ENCODE data around the gene TCF3. TPM values are rescaled to one million over a fixed set of nuclear protein-coding genes. Genes with fewer than 3 reads are reported as not detected.

TCF3 gene
- polyA plus RNA-seq, 1 donor from 2014 or later, result 31.7 TPM

DNA sequence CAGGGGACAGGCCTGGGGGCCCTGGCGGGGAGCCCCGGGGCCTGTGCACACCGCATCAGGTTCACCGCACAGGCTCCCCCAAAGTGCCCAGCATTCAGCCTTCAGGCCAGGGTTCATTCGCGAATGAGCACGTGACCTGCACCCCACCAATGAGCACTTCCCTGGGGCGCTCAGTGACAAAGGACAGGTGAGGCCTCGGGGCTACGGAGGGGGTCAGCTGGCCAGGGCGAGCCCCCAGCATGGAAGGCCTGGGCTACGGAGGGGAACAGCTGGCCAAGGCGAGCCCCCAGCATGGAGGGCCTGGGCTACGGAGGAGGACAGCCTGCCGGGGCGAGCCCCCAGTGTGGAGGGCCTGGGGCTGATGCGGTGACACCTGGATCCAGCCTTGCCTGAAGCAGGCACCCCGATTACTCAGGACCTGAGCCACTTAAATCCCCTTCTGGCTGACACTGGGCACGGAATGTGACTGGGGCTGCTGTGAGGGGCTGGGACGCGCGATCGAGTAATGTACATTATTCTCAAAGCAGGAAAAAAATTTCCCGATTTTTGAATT lies 23.1 kb downstream of the TCF3 start:
- no peak for TF ChIP-seq CTCF (IDR thresholded peaks at IDR 0.05; ENCODE audit: poor library complexity, severe bottlenecking)
- TF ChIP-seq EP300 (conservative IDR thresholded peaks at IDR 0.05; ENCODE audit: poor library complexity, severe bottlenecking), result no peak
- no peak for TF ChIP-seq RAD21 (conservative IDR thresholded peaks at IDR 0.05)
- no peak for TF ChIP-seq MXI1 (conservative IDR thresholded peaks at IDR 0.05; ENCODE audit: poor library complexity, severe bottlenecking)
- no peak for TF ChIP-seq SMC3 (conservative IDR thresholded peaks at IDR 0.05; ENCODE audit: poor library complexity)
- TF ChIP-seq TAF1 (IDR thresholded peaks at IDR 0.05; ENCODE audit: low read depth), result no peak
- no peak for TF ChIP-seq POLR2AphosphoS5 (IDR thresholded peaks at IDR 0.05)
- Histone ChIP-seq H2AFZ (ENCODE audit: low read depth, low read length) (no peak overlapping the region), H4K20me1 (ENCODE audit: insufficient read depth) (no peaks in the 10 kb centered on the region), H3K27me3 (ENCODE audit: insufficient read depth, low read depth, low read length) (no peaks in the 10 kb centered on the region), H3F3A (ENCODE audit: insufficient read depth, low read length, poor library complexity, severe bottlenecking) (no peaks in the 10 kb centered on the region), H3K27ac (ENCODE audit: low read length) (no peak overlapping the region), H3K9ac (ENCODE audit: low read length) (no peak overlapping the region), H3K4me3 (ENCODE audit: low read length) (no peak overlapping the region), H3K9me3 (ENCODE audit: low read length) (no peaks in the 10 kb centered on the region), H3K9me2 (ENCODE audit: insufficient read depth, low read length) (no peaks in the 10 kb centered on the region), H3K79me2 (replicated peaks; ENCODE audit: insufficient read depth, low read length) (no peaks in the 10 kb centered on the region), H3K36me3 (ENCODE audit: insufficient read depth, low read length) (no peaks in the 10 kb centered on the region), H3K4me2 (ENCODE audit: low read length) (no peak overlapping the region)

DNA sequence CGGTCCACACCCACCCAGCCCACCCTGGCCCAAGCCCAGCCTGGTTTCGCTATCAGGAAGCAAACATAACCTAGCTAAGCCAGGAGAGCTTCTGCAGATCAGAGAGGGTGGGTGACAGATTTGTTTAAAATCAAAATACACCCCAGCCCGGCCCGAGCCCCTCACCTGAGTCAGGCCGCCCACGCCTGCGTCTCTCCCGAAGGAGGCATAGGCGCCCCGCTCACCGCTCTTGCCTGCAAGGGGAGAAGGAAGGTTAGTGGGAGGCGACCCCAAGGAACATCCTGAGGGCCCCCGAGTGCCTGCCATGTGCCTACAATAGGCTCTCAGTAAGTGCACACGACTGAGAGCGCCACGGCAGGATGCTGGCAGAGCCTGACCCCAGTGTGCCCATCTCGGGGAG lies 25.2 kb downstream of the TCF3 start:
- TF ChIP-seq MXI1 (conservative IDR thresholded peaks at IDR 0.05; ENCODE audit: poor library complexity, severe bottlenecking) (no peak), RAD21 (conservative IDR thresholded peaks at IDR 0.05) (no peak), CTCF (IDR thresholded peaks at IDR 0.05; ENCODE audit: poor library complexity, severe bottlenecking) (no peak), EP300 (conservative IDR thresholded peaks at IDR 0.05; ENCODE audit: poor library complexity, severe bottlenecking) (no peak), POLR2AphosphoS5 (IDR thresholded peaks at IDR 0.05) (no peak), REST (IDR thresholded peaks at IDR 0.05; ENCODE audit: borderline replicate concordance) (no peak)
- no peaks in the 10 kb centered on the region for H3K36me3 ChIP-seq (ENCODE audit: insufficient read depth, low read length)
- H3K4me2 ChIP-seq (ENCODE audit: low read length), result no peak overlapping the region
- H3K4me3 ChIP-seq (ENCODE audit: low read length), result no peak overlapping the region
- H3F3A ChIP-seq (ENCODE audit: insufficient read depth, low read length, poor library complexity, severe bottlenecking), result no peaks in the 10 kb centered on the region
- H3K9ac ChIP-seq (ENCODE audit: low read length), result no peak overlapping the region
- H3K9me3 ChIP-seq (ENCODE audit: low read length), result no peaks in the 10 kb centered on the region
- no peaks in the 10 kb centered on the region for H4K20me1 ChIP-seq (ENCODE audit: insufficient read depth)
- H3K79me2 ChIP-seq (replicated peaks; ENCODE audit: insufficient read depth, low read length), result no peaks in the 10 kb centered on the region
- H3K27ac ChIP-seq (ENCODE audit: low read length), result no peak overlapping the region
- no peaks in the 10 kb centered on the region for H3K9me2 ChIP-seq (ENCODE audit: insufficient read depth, low read length)
- H3K27me3 ChIP-seq (ENCODE audit: insufficient read depth, low read depth, low read length), result no peaks in the 10 kb centered on the region
- no peak overlapping the region for H2AFZ ChIP-seq (ENCODE audit: low read depth, low read length)
